Activated CD4-positive, alpha-beta memory T cell treated with anti-CD3 and anti-CD28 coated beads, Interleukin-2, amount 10 ng/mL, durations not matched to agents 7 days and 5 days (primary cell): Measurements from ENCODE around the gene TOR1B. TPM values are rescaled to one million over a fixed set of nuclear protein-coding genes. Genes with fewer than 3 reads are reported as not detected.
"Not testable (repeated sequence)": the region's sequence is repeated elsewhere in the genome, so short reads cannot be mapped to it uniquely, and the experiment has no call there.

Source experiments
- CTCF ChIA-PET: fragments of 350-600 bp; sonication (Branson Sonifier 250); formaldehyde crosslinking; loops from one replicate; lab custom pipeline; 2021; ENCODE audit warnings: antibody characterized with exemption, inconsistent platforms; lab: Charles Lee
- POLR2A ChIA-PET: fragments of 350-600 bp; sonication (Branson Sonifier 250); formaldehyde crosslinking; loops from one replicate; lab custom pipeline; 2021; ENCODE audit warnings: antibody characterized with exemption; lab: Charles Lee
- DNase-seq: peaks from one replicate; pipeline ENCODE4 v3.0.0-alpha.2; 2020
- H3K27ac Mint-ChIP-seq: one replicate; pipeline ENCODE4 v1.8.0; 2021; ENCODE audit warnings: mild to moderate bottlenecking, mixed read lengths
- H3K27me3 Mint-ChIP-seq: one replicate; pipeline ENCODE4 v1.8.0; 2021; ENCODE audit warnings: mixed read lengths
- H3K36me3 Mint-ChIP-seq: one replicate; pipeline ENCODE4 v1.8.0; 2021; ENCODE audit warnings: low read depth, mixed read lengths
- H3K4me1 Mint-ChIP-seq: one replicate; pipeline ENCODE4 v1.8.0; 2021; ENCODE audit warnings: mixed read lengths
- H3K4me3 Mint-ChIP-seq: one replicate; pipeline ENCODE4 v1.8.0; 2021; ENCODE audit warnings: mild to moderate bottlenecking, mixed read lengths
- H3K9me3 Mint-ChIP-seq: one replicate; pipeline ENCODE4 v1.8.0; 2021; ENCODE audit warnings: mixed read lengths
- total RNA-seq, 2 experiments: library from RNA; stranded (reverse); gene quantifications; one replicate each; pipeline ENCODE4 v1.2.3, GENCODE V29; 2021

Gene TOR1B
- total RNA-seq, 2 experiments from 2014 or later, result 29.0 to 30.8 TPM

DNA sequence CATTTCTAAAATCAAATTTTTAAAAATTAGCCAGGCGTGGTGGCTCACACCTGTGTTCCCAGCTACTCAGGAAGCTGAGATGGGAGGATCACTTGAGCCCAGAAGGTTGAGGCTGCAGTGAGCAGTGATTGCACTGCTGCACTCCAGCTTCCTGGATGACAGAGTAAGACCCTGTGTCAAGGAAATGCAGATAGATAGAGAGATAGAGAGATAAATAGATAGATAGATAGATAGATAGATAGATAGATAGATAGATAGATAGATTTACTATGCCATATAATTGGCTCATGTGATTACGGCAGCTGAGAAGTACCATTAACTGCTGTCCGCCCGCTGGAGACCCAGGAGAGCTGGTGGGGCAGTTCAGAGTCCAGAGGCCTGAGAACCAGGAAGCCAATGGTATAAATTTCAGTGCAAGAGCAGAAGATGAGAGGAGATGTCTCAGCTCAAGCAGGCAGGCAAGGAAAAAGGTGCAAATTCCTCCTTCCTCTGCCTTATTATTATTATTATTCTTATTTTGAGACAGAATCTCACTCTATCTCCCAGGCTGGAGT, 37.1 kb upstream of the TOR1B start:
- H3K4me3 Mint-ChIP-seq, result no peak overlapping the region
- H3K27ac Mint-ChIP-seq, result no peak overlapping the region
- no peaks in the 10 kb centered on the region for H3K36me3 Mint-ChIP-seq
- no peak for DNase-seq
- POLR2A ChIA-PET, result interaction anchor here (0.9 kb wide), 1 partner anchor 11 kb away, joined by 4 read pairs; no protein-coding TSS in a partner anchor
- peaks cover 9% of the 10 kb centered on the region for H3K27me3 Mint-ChIP-seq
- CTCF ChIA-PET, result interaction anchor here (0.7 to 3.4 kb wide), 2 partner anchors 18 to 28 kb away, joined by 3 to 16 read pairs; no protein-coding TSS in a partner anchor
- H3K4me1 Mint-ChIP-seq, result peaks cover 5% of the 10 kb centered on the region
- H3K9me3 Mint-ChIP-seq, result no peaks in the 10 kb centered on the region

DNA sequence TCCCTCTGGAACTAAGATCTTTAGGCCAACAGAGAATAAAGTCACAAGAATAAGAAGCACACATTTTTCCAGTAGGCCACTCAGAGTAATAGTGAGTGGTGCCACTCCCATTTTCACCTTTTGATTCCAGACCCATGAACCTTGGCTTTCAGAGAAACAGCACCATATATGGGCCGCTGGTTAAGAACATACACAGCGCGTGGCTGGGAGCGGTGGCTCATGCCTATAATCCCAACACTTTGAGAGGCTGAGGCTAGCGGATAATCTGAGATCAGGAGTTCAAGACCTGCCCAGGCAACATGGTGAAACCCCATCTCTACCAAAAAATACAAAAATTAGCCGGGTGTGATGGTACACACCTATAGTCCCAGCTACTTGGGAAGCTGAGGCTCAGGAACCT, 34.5 kb upstream of the TOR1B start:
- ChIA-PET CTCF (interaction anchor here (3.4 kb wide), 1 partner anchor 31 kb away, joined by 16 read pairs; no protein-coding TSS in a partner anchor), POLR2A (no interaction called here)
- no peak overlapping the region for H3K27ac Mint-ChIP-seq
- H3K4me3 Mint-ChIP-seq, result no peak overlapping the region
- H3K36me3 Mint-ChIP-seq, result no peaks in the 10 kb centered on the region
- no peak for DNase-seq
- peaks cover 1% of the 10 kb centered on the region for H3K27me3 Mint-ChIP-seq
- H3K4me1 Mint-ChIP-seq, result peaks cover 5% of the 10 kb centered on the region
- H3K9me3 Mint-ChIP-seq, result no peaks in the 10 kb centered on the region

DNA sequence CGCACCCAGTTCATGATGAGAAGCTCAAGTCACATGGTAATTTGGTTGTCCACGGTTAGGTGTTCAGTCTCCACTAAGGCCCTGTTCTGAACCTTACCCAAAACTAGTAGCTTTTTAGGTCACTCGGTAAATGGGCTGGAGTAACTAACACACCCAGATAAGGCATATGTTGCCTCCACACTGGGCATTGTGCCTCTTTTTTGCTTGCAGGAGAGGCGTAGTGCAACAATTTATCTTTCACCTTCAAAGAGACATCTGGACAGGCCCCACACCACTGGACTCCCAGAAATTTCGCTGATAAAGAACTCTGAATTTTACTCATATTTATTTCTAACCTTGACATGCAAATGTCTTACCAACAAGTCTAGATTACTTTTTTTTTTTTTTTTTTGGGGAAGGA, 33.3 kb upstream of the TOR1B start:
- ChIA-PET CTCF (interaction anchor here (1.5 kb wide), 1 partner anchor 43 kb away, joined by 6 read pairs; no protein-coding TSS in a partner anchor), POLR2A (no interaction called here)
- Mint-ChIP-seq H3K36me3 (no peaks in the 10 kb centered on the region), H3K27ac (no peak overlapping the region), H3K4me3 (no peak overlapping the region), H3K4me1 (peaks cover 5% of the 10 kb centered on the region), H3K9me3 (no peaks in the 10 kb centered on the region), H3K27me3 (peaks cover 4% of the 10 kb centered on the region)
- DNase-seq, result no peak

DNA sequence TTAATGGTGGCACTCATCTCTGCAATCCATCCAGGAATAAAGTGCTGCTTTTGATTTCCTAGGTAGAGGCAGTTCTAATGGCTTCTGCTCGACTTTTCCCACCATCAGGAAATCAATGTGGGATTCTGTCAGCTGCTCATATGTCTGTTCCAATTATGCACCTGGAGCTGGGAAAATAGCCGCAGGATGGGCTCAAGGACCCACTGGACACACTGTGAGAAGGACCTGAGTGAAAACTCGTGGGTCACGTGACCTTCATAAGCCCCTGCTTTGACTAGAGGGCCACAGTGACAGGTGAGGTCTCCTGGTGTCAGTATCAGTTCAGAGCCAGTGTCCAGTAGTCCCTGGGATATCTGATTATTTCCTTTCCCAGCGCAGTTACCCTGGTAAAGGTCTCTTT, 32.2 kb upstream of the TOR1B start:
- H3K4me3 Mint-ChIP-seq, result no peak overlapping the region
- no peak overlapping the region for H3K27ac Mint-ChIP-seq
- no peaks in the 10 kb centered on the region for H3K9me3 Mint-ChIP-seq
- peaks cover 4% of the 10 kb centered on the region for H3K27me3 Mint-ChIP-seq
- POLR2A ChIA-PET, result no interaction called here
- CTCF ChIA-PET, result interaction anchor here (4.5 kb wide), 1 partner anchor 33 kb away, joined by 19 read pairs; no protein-coding TSS in a partner anchor
- no peaks in the 10 kb centered on the region for H3K36me3 Mint-ChIP-seq
- no peak for DNase-seq
- peaks cover 5% of the 10 kb centered on the region for H3K4me1 Mint-ChIP-seq

DNA sequence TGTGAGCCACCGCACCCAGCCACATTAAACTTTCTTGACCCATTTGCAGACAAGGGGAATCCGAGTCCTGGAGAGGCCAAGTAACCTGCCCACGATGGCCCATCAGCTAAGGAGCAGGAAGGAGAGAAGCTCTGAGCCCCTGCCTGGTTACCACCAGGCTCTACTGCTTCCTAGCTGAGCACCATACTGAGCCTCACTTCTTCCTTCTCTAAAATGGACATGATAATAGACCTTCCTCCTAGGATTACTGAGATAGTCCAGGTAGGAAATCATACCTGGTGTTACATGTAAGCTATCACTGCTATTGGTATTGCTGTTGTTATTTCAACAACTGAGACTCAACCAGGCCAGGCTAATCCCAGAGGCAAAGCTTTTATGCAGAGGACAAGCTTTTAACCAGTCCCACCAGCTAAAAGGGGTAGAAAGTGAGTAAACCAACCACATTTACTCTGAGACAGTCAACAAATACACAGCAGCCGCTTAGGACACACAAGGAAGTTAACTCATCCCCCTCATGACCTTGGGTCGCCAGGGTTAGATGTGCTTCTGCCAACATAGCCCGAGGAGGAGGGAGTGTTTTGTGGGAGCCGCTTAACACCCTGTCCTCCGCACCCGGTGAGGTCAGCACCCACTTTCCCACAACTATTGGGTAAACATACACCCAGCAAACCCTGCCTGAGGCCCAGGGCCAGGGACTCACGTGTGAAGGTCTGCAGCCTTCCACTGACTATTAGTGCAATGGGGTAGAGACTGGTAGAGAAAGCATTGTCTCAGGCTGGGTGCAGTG, 29.5 kb upstream of the TOR1B start:
- POLR2A ChIA-PET, result no interaction called here
- no peak overlapping the region for H3K4me3 Mint-ChIP-seq

DNA sequence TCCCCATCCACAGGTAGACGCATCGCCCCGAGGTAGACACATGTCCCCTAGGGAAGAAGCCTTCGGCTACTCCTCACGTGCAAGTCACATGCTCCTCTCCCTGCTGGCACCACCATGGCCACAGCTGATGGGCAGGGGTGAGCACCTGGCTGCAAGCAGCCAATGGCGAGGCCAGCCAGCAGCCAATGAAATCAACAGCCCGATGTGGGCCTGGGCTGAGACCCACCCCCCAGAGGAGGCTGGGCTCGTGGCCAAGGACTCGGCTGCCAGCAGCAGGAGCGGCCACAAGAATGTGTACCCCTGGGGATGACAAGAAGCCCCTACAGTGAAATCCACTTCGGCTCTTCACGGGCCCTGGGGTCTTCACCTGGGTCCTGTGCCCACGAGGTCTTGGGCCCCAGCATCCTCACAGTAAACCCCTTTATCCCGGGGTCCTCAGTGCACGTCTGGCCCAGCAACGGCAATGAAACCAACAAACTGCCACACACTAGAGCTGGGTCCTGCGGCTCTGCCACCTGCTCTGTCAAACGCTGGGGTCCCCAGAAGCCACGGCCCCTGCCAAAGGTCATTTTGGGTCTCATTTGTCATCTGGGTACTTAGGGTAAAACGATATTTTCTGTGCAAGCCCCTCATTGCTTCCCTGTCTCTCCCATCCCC, 28.1 kb upstream of the TOR1B start:
- H3K27me3 Mint-ChIP-seq, result peaks cover 7% of the 10 kb centered on the region
- H3K9me3 Mint-ChIP-seq, result no peaks in the 10 kb centered on the region
- H3K27ac Mint-ChIP-seq, result peak overlapping the region; percentile 10
- ChIA-PET CTCF (interaction anchor here (1.5 kb wide), 1 partner anchor 37 kb away, joined by 4 read pairs; no protein-coding TSS in a partner anchor), POLR2A (no interaction called here)
- H3K4me1 Mint-ChIP-seq, result peaks cover 11% of the 10 kb centered on the region
- DNase-seq, result no peak
- H3K36me3 Mint-ChIP-seq, result no peaks in the 10 kb centered on the region
- H3K4me3 Mint-ChIP-seq, result no peak overlapping the region

More for the DNA sequence above, 29.5 kb upstream of the TOR1B start:
- Mint-ChIP-seq H3K27ac (no peak overlapping the region), H3K4me1 (peaks cover 11% of the 10 kb centered on the region), H3K36me3 (no peaks in the 10 kb centered on the region), H3K9me3 (no peaks in the 10 kb centered on the region), H3K27me3 (peaks cover 6% of the 10 kb centered on the region)
- no peak for DNase-seq
- CTCF ChIA-PET, result interaction anchor here (1.5 to 4.5 kb wide), 3 partner anchors 10 to 46 kb away, joined by 8 to 19 read pairs (median 9); no protein-coding TSS in a partner anchor

DNA sequence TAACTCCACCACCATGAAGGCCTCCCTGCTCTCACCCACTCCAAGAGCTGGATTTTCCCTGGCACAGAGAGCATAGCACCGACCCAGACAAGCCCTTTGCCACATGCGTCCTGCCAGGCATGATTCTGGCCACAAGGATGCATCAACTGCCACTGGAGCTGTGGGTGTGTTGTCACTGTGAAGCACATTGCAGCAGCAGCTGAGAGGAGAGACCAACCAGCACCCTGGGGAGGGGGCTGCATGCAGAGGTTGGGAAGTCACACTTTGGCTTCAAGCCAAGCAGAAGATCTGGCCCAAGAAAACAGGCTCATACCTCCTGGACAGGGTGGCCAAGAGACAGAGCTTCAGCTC, 27.6 kb upstream of the TOR1B start:
- no peak for DNase-seq
- POLR2A ChIA-PET, result no interaction called here
- CTCF ChIA-PET, result interaction anchor here (1.5 kb wide), 1 partner anchor 38 kb away, joined by 4 read pairs; no protein-coding TSS in a partner anchor
- H3K4me1 Mint-ChIP-seq, result peaks cover 11% of the 10 kb centered on the region
- no peak overlapping the region for H3K4me3 Mint-ChIP-seq
- H3K27ac Mint-ChIP-seq, result peak overlapping the region; percentile 10
- no peaks in the 10 kb centered on the region for H3K9me3 Mint-ChIP-seq
- peaks cover 7% of the 10 kb centered on the region for H3K27me3 Mint-ChIP-seq
- H3K36me3 Mint-ChIP-seq, result no peaks in the 10 kb centered on the region

DNA sequence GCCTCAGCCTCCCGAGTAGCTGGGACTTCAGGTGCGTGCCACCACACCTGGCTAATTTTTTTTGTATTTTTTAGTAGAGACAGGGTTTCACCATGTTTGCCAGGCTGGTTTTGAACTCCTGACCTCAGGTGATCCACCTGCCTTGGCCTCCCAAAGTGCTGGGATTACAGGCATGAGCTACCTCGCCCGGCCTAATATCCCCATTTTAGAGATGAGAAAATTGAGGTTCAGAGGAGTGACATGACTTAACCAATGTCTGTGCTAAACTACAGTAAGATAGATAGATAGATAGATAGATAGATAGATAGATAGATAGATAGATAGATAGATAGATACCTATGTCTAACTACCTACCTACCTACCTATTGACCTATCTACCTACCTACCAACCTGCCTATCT, 26.9 kb upstream of the TOR1B start:
- not testable (repeated sequence) for DNase-seq, H3K4me3 Mint-ChIP-seq, H3K27ac Mint-ChIP-seq, H3K36me3 Mint-ChIP-seq, H3K9me3 Mint-ChIP-seq
- Mint-ChIP-seq H3K27me3 (peaks cover 12% of the 10 kb centered on the region), H3K4me1 (peaks cover 11% of the 10 kb centered on the region)
- ChIA-PET CTCF (interaction anchor here (1.5 to 1.7 kb wide), 2 partner anchors 10 to 39 kb away, joined by 4 to 5 read pairs; no protein-coding TSS in a partner anchor), POLR2A (interaction anchor here (1.4 kb wide), 1 partner anchor 10 kb away, joined by 4 read pairs; no protein-coding TSS in a partner anchor)

DNA sequence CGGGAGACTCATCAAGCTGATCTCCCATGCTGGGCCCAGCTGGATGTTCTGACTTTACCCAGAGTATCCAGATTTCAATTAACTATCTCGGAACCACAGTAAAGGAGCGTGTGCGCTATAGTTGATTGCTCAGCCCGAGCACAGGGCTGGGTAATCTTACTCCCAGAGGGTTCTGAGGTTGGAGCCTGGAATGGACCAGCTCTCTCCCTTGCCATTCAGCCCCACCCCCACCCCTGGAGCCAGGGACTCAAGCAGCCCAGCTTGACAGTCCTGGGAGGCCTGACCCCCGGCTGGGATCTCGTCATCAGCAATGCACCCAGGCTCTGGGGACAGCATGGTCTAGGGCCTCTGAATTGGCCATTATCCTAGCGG, 26.4 kb upstream of the TOR1B start:
- no peak overlapping the region for H3K27ac Mint-ChIP-seq
- H3K4me1 Mint-ChIP-seq, result peaks cover 11% of the 10 kb centered on the region
- no peaks in the 10 kb centered on the region for H3K36me3 Mint-ChIP-seq
- H3K4me3 Mint-ChIP-seq, result no peak overlapping the region
- H3K9me3 Mint-ChIP-seq, result no peaks in the 10 kb centered on the region
- ChIA-PET CTCF (interaction anchor here (1.1 to 2.5 kb wide), 4 partner anchors 10 to 39 kb away, joined by 3 to 13 read pairs (median 4); no protein-coding TSS in a partner anchor), POLR2A (interaction anchor here (1.4 kb wide), 1 partner anchor 10 kb away, joined by 4 read pairs; no protein-coding TSS in a partner anchor)
- peaks cover 13% of the 10 kb centered on the region for H3K27me3 Mint-ChIP-seq
- no peak for DNase-seq

DNA sequence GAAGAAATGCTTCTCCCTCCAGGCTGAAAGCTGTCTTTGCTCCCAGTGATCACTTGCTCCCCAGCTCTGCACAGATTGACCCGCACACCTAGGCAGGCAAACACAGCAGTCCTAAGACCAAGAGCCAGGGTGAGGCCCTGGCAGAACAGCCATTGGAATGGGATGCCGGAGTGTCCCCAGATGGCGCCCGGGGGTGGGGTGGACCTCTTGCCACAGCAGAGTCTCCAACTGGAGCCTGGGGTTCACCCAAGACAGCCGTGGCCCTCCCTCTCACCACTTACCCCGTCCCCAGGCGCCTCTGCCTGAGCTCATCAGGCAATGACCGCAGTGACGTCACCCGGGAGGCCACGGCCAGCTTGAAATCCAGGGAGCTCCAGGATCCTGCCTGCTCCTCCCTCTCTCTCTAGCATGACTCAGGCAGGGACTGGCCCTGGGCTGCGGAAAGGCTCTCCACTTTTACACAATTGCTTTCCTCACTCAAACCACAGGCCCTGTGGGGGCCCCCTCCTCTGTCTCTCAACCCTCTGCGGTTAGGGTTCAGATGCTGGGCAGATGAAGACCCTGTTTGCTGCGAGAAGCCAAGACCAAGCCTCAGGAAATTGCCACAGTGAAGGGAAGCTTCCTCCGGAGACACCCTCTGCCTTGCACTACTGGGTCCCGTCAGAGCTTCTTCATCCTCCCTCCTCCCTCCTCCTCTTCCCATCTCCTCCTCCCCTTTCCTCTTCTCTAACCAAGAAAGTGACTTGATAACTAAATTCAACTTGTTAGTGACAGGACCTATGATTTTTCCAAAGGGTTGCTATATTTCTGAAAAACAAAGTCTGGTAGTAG, 25.8 kb upstream of the TOR1B start:
- POLR2A ChIA-PET, result interaction anchor here (1.4 kb wide), 1 partner anchor 11 kb away, joined by 4 read pairs; no protein-coding TSS in a partner anchor
- Mint-ChIP-seq H3K4me1 (peaks cover 11% of the 10 kb centered on the region), H3K27me3 (peaks cover 16% of the 10 kb centered on the region), H3K27ac (no peak overlapping the region), H3K36me3 (no peaks in the 10 kb centered on the region), H3K4me3 (no peak overlapping the region), H3K9me3 (no peaks in the 10 kb centered on the region)
- CTCF ChIA-PET, result interaction anchor here (1.1 to 2.5 kb wide), 3 partner anchors 9 to 40 kb away, joined by 3 to 13 read pairs (median 5); no protein-coding TSS in a partner anchor
- peak; percentile 56 for DNase-seq

DNA sequence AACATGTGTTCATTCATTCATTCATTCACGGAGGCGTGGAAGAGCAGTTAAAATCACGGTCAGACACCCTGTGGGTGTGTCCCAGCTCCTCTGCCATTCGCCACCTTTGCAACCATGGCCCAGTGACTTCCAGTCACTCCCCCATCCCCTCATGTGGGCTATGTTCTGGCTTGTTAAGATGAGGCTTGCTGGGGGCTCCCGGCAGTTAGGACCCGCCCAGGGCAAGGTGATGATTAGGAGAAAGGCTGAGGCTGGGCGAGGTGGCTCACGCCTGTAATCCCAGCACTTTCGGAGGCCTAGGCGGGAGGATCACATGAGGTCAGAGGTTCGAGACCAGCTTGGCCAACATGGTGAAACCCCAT, 25.2 kb upstream of the TOR1B start:
- Mint-ChIP-seq H3K4me1 (peaks cover 11% of the 10 kb centered on the region), H3K27me3 (peaks cover 18% of the 10 kb centered on the region), H3K9me3 (no peaks in the 10 kb centered on the region), H3K27ac (no peak overlapping the region), H3K36me3 (no peaks in the 10 kb centered on the region), H3K4me3 (no peak overlapping the region)
- no peak for DNase-seq
- ChIA-PET POLR2A (no interaction called here), CTCF (interaction anchor here (1.1 to 2.5 kb wide), 3 partner anchors 9 to 40 kb away, joined by 3 to 13 read pairs (median 5); no protein-coding TSS in a partner anchor)

DNA sequence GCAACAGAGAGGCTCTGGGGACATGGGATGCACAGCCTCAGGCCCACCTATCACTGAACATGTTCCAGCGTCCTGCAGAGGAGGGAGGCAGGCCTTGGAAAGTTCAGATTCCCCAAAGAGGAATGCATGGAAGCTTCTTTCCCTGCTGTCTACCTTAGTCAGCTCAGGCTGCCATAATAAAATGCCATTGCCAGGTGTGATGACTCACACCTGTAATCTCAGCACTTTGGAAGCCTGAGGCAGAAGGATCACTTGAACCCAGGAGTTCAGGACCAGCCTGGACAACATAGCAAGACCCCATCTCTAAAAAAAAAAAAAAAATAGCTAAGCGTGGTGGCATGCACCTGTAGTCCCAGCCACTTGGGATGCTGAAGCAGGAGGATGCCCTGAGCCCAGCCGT, 24.5 kb upstream of the TOR1B start:
- H3K27me3 Mint-ChIP-seq, result peaks cover 18% of the 10 kb centered on the region
- H3K27ac Mint-ChIP-seq, result no peak overlapping the region
- H3K4me1 Mint-ChIP-seq, result peaks cover 11% of the 10 kb centered on the region
- DNase-seq, result no peak
- POLR2A ChIA-PET, result no interaction called here
- no peak overlapping the region for H3K4me3 Mint-ChIP-seq
- no peaks in the 10 kb centered on the region for H3K9me3 Mint-ChIP-seq
- CTCF ChIA-PET, result interaction anchor here (0.6 to 2.5 kb wide), 2 partner anchors 41 to 52 kb away, joined by 4 to 13 read pairs; no protein-coding TSS in a partner anchor
- H3K36me3 Mint-ChIP-seq, result no peaks in the 10 kb centered on the region
